ENCODE results near the gene SFT2D3. TPM values are rescaled to one million over a fixed set of nuclear protein-coding genes. Genes with fewer than 3 reads are reported as not detected.

SFT2D3 gene
- total RNA-seq, 1 donor from 2014 or later = 5.0 TPM

GRCh38 chr2:127713562-127713961, 12.3 kb downstream of the SFT2D3 start:
- Histone ChIP-seq H3K36me3 (ENCODE audit: control insufficient read depth, insufficient read depth, low read length) (peaks cover 8% of the 10 kb centered on the region), H3K4me3 (ENCODE audit: low read depth, low read length) (no peak overlapping the region), H3K27me3 (ENCODE audit: control insufficient read depth, insufficient read depth, low read length) (no peaks in the 10 kb centered on the region)
- DNase-seq (ENCODE audit: low read depth) = no peak
- no peak for FAIRE-seq
- TF ChIP-seq CTCF (IDR thresholded peaks at IDR 0.05; ENCODE audit: insufficient read depth, low read length, severe bottlenecking) = no peak

- Histone ChIP-seq H3K27me3 (ENCODE audit: control insufficient read depth, insufficient read depth, low read length) (no peaks in the 10 kb centered on the region), H3K4me3 (ENCODE audit: low read depth, low read length) (no peak overlapping the region), H3K36me3 (ENCODE audit: control insufficient read depth, insufficient read depth, low read length) (peaks cover 13% of the 10 kb centered on the region)
- TF ChIP-seq CTCF (IDR thresholded peaks at IDR 0.05; ENCODE audit: insufficient read depth, low read length, severe bottlenecking) = no peak
- FAIRE-seq (no peak), DNase-seq (ENCODE audit: low read depth) (no peak)
Measured at GRCh38 chr2:127715778-127716449, 14.6 kb downstream of the SFT2D3 start.

- Histone ChIP-seq H3K27me3 (ENCODE audit: control insufficient read depth, insufficient read depth, low read length) (no peaks in the 10 kb centered on the region), H3K4me3 (ENCODE audit: low read depth, low read length) (no peak overlapping the region), H3K36me3 (ENCODE audit: control insufficient read depth, insufficient read depth, low read length) (peaks cover 13% of the 10 kb centered on the region)
- FAIRE-seq (no peak), DNase-seq (ENCODE audit: low read depth) (no peak)
- no peak for TF ChIP-seq CTCF (IDR thresholded peaks at IDR 0.05; ENCODE audit: insufficient read depth, low read length, severe bottlenecking)
Measured at GRCh38 chr2:127718271-127718670, 17.0 kb downstream of the SFT2D3 start.

- Histone ChIP-seq H3K4me3 (ENCODE audit: low read depth, low read length) (no peak overlapping the region), H3K36me3 (ENCODE audit: control insufficient read depth, insufficient read depth, low read length) (peaks cover 13% of the 10 kb centered on the region), H3K27me3 (ENCODE audit: control insufficient read depth, insufficient read depth, low read length) (no peaks in the 10 kb centered on the region)
- no peak for TF ChIP-seq CTCF (IDR thresholded peaks at IDR 0.05; ENCODE audit: insufficient read depth, low read length, severe bottlenecking)
- DNase-seq (ENCODE audit: low read depth) (no peak), FAIRE-seq (no peak)
Measured at GRCh38 chr2:127719301-127720218, 18.3 kb downstream of the SFT2D3 start.

- no peak for FAIRE-seq
- H3K36me3 ChIP-seq (ENCODE audit: control insufficient read depth, insufficient read depth, low read length) = peaks cover 11% of the 10 kb centered on the region
- DNase-seq (ENCODE audit: low read depth) = peak; percentile 76
Measured at GRCh38 chr2:127721311-127721977, 20.1 kb downstream of the SFT2D3 start.

More at GRCh38 chr2:127721311-127721977, 20.1 kb downstream of the SFT2D3 start:
- H3K27me3 ChIP-seq (ENCODE audit: control insufficient read depth, insufficient read depth, low read length) = no peaks in the 10 kb centered on the region
- TF ChIP-seq CTCF (IDR thresholded peaks at IDR 0.05; ENCODE audit: insufficient read depth, low read length, severe bottlenecking) = no peak
- no peak overlapping the region for H3K4me3 ChIP-seq (ENCODE audit: low read depth, low read length)

All from bronchial epithelial cell (primary cell).